GM18507 (cell line): ENCODE data around the gene FAM83B.
"Not testable (repeated sequence)": the region's sequence is repeated elsewhere in the genome, so short reads cannot be mapped to it uniquely, and the experiment has no call there.

ENCODE experiments used
- DNase-seq: peaks from one replicate; pipeline ENCODE4 v3.0.0; 2011; ENCODE audit warnings: low read depth; ENCODE audit not compliant: insufficient read length; ENCODE audit errors: extremely low spot score
- FAIRE-seq: peaks from 2 replicates; lab custom pipeline; 2011; peaks lifted over from hg19 to GRCh38; lab: Jason Lieb, UNC

Gene FAM83B

GRCh38 chr6:54846243-54846856 lies at the start of gene FAM83B:
Gene FAM83B (plus strand): TSS chr6:54846771. CDS start chr6:54870247, 23,476 bp downstream.
- DNase-seq: no peak
- no peak for FAIRE-seq

GRCh38 chr6:54796918-54797317 lies 49.7 kb upstream of the FAM83B start:
- FAIRE-seq, DNase-seq: not testable (repeated sequence)

- no peak for DNase-seq
- no peak for FAIRE-seq
Measured at GRCh38 chr6:54800050-54800600, 46.4 kb upstream of the FAM83B start.

- DNase-seq (no peak), FAIRE-seq (no peak)
Measured at GRCh38 chr6:54801244-54801643, 45.3 kb upstream of the FAM83B start.

GRCh38 chr6:54801669-54802068 lies 44.9 kb upstream of the FAM83B start:
- FAIRE-seq (no peak), DNase-seq (no peak)

- FAIRE-seq (no peak), DNase-seq (no peak)
Measured at GRCh38 chr6:54802775-54803634, 43.6 kb upstream of the FAM83B start.

- FAIRE-seq (no peak), DNase-seq (no peak)
Measured at GRCh38 chr6:54805077-54805476, 41.5 kb upstream of the FAM83B start.

GRCh38 chr6:54810147-54810546 lies 36.4 kb upstream of the FAM83B start:
- FAIRE-seq (no peak), DNase-seq (no peak)

- FAIRE-seq (no peak), DNase-seq (no peak)
Measured at GRCh38 chr6:54813892-54814291, 32.7 kb upstream of the FAM83B start.

GRCh38 chr6:54817236-54817635 lies 29.3 kb upstream of the FAM83B start:
- no peak for FAIRE-seq
- no peak for DNase-seq

GRCh38 chr6:54817834-54818233 lies 28.7 kb upstream of the FAM83B start:
- no peak for FAIRE-seq
- no peak for DNase-seq

GRCh38 chr6:54824225-54824624 lies 22.3 kb upstream of the FAM83B start:
- not testable (repeated sequence) for DNase-seq, FAIRE-seq

GRCh38 chr6:54827010-54827409 lies 19.6 kb upstream of the FAM83B start:
- no peak for FAIRE-seq

GRCh38 chr6:54830216-54830615 lies 16.4 kb upstream of the FAM83B start:
- FAIRE-seq: no peak
- DNase-seq: no peak

More at GRCh38 chr6:54827010-54827409, 19.6 kb upstream of the FAM83B start:
- no peak for DNase-seq

- DNase-seq (no peak), FAIRE-seq (no peak)
Measured at GRCh38 chr6:54835176-54835575, 11.4 kb upstream of the FAM83B start.

- FAIRE-seq (no peak), DNase-seq (no peak)
Measured at GRCh38 chr6:54846857-54847674, 495 bp downstream of the FAM83B start.

- DNase-seq (no peak), FAIRE-seq (no peak)
Measured at GRCh38 chr6:54847799-54848597, 1.4 kb downstream of the FAM83B start.

- DNase-seq (no peak), FAIRE-seq (no peak)
Measured at GRCh38 chr6:54850114-54850513, 3.5 kb downstream of the FAM83B start.

- DNase-seq (no peak), FAIRE-seq (no peak)
Measured at GRCh38 chr6:54856129-54856528, 9.6 kb downstream of the FAM83B start.
